ENCODE measurements around the gene HLCS. TPM values are rescaled to one million over a fixed set of nuclear protein-coding genes. Genes with fewer than 3 reads are reported as not detected.

Gene HLCS
- total RNA-seq, 1 experiment from 2014 or later: 12.7 TPM

DNA sequence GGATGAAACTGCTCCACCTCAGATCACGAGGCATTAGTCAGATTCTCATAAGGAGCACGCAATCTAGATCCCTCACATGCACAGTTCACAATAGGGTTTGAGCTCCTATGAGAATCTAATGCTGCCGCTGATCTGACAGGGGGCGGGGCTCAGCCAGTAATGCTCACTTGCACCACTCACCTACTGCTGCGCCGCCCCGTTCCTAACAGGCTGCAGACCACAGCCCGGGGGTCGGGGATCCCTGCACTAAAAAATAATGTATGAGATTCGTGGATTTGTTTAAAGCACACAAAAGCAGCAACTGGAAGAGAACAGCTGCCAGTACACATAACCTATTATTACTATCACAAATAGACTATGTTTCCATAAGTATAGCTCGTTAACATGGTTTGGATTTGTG lies 72.9 kb downstream of the HLCS start:
- no CpG with 5 or more reads among the region's 11 CpGs for WGBS (ENCODE audit: extremely low coverage, insufficient read length, low lambda C conversion rate)
- Mint-ChIP-seq H3K4me1 (peaks cover 13 to 14% of the 10 kb centered on the region in 2 experiments), H3K36me3 (ENCODE audit: insufficient read depth in 1 of 3, low read depth in 3 of 3) (peaks cover 0 to 5% (median 3%) of the 10 kb centered on the region in 3 experiments; a peak in 3 of 7 replicates), H3K4me3 (no peak overlapping the region), H3K27ac (no peak overlapping the region), H3K27me3 (ENCODE audit: low read depth) (no peaks in the 10 kb centered on the region), H3K9me3 (no peaks in the 10 kb centered on the region)
- H2BK5ac ChIP-seq (ENCODE audit: insufficient read length, low read length): no peak overlapping the region
- DNase-seq: no peak
- no peak overlapping the region for H2AFZ ChIP-seq (ENCODE audit: low read length)
- no peak overlapping the region for H2BK120ac ChIP-seq (ENCODE audit: low read depth, low read length, poor library complexity, severe bottlenecking)
- no peak overlapping the region for H3K56ac ChIP-seq (ENCODE audit: insufficient read length, low read depth, low read length)
- H3K27me3 ChIP-seq (ENCODE audit: insufficient read depth, low read length): no peaks in the 10 kb centered on the region
- no peak overlapping the region for H3K14ac ChIP-seq (ENCODE audit: insufficient read depth, low read length)
- no peak overlapping the region for H2AK5ac ChIP-seq (ENCODE audit: insufficient read length, low read length)
- no peak overlapping the region for H4K91ac ChIP-seq (ENCODE audit: insufficient read length, low read depth, low read length)
- H2BK20ac ChIP-seq (ENCODE audit: low read depth, low read length, poor library complexity, severe bottlenecking): no peak overlapping the region
- no peaks in the 10 kb centered on the region for H3K79me2 ChIP-seq (ENCODE audit: insufficient read depth, low read length)
- H4K8ac ChIP-seq (replicated peaks; ENCODE audit: insufficient read length, low read depth, low read length): no peak overlapping the region
- H3K4me1 ChIP-seq (ENCODE audit: insufficient read depth, low read length): no peaks in the 10 kb centered on the region; the same call in 1 of the 2 replicates
- H3K9me3 ChIP-seq (ENCODE audit: control insufficient read depth, low read depth, low read length): no peaks in the 10 kb centered on the region
- no peak overlapping the region for H3K4ac ChIP-seq (ENCODE audit: low read depth, low read length)
- H3K23me2 ChIP-seq (ENCODE audit: insufficient read length, low read depth, low read length, poor library complexity, severe bottlenecking): no peaks in the 10 kb centered on the region
- H2BK12ac ChIP-seq (ENCODE audit: insufficient read length, low read depth, low read length): no peak overlapping the region
- H3T11ph ChIP-seq (ENCODE audit: low read length): no peak overlapping the region
- TF ChIP-seq, protein P1, sequence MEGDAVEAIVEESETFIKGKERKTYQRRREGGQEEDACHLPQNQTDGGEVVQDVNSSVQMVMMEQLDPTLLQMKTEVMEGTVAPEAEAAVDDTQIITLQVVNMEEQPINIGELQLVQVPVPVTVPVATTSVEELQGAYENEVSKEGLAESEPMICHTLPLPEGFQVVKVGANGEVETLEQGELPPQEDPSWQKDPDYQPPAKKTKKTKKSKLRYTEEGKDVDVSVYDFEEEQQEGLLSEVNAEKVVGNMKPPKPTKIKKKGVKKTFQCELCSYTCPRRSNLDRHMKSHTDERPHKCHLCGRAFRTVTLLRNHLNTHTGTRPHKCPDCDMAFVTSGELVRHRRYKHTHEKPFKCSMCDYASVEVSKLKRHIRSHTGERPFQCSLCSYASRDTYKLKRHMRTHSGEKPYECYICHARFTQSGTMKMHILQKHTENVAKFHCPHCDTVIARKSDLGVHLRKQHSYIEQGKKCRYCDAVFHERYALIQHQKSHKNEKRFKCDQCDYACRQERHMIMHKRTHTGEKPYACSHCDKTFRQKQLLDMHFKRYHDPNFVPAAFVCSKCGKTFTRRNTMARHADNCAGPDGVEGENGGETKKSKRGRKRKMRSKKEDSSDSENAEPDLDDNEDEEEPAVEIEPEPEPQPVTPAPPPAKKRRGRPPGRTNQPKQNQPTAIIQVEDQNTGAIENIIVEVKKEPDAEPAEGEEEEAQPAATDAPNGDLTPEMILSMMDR (conservative IDR thresholded peaks at IDR 0.05): no peak
- H2BK15ac ChIP-seq (ENCODE audit: low read depth, low read length): no peak overlapping the region
- H3K18ac ChIP-seq (ENCODE audit: insufficient read length, low read depth, low read length): no peak overlapping the region
- no peak overlapping the region for H4K5ac ChIP-seq (ENCODE audit: insufficient read length, low read depth, low read length)
- no peak overlapping the region for H3K9ac ChIP-seq (ENCODE audit: extremely low read depth, insufficient read length, low read length)
- no peak overlapping the region for H3K27ac ChIP-seq (ENCODE audit: insufficient read length, low read depth, low read length)
- no peak overlapping the region for H3K23ac ChIP-seq (ENCODE audit: insufficient read length, low read depth, low read length)
- no peaks in the 10 kb centered on the region for H3K79me1 ChIP-seq (ENCODE audit: insufficient read depth, low read depth, low read length, poor library complexity, severe bottlenecking)
- no peaks in the 10 kb centered on the region for H4K20me1 ChIP-seq (ENCODE audit: control insufficient read depth, insufficient read depth, insufficient read length)
- no peak overlapping the region for H3K4me2 ChIP-seq (ENCODE audit: insufficient read depth, insufficient read length, low read length)

Data from H9 (cell line).